Parathyroid adenoma (tissue), 2 donors: Measurements from ENCODE around the gene AUP1.

Experiments used
- H2AFZ ChIP-seq: fragments of 300-600 bp; sonication (generic); one replicate; pipeline ENCODE4 v1.7.0; 2017; ENCODE audit warnings: antibody characterized with exemption, mild to moderate bottlenecking
- H3K27ac ChIP-seq: fragments of 300-600 bp; sonication (generic); one replicate; pipeline ENCODE4 v1.7.0; 2017
- H3K27me3 ChIP-seq: fragments of 300-600 bp; sonication (generic); one replicate; pipeline ENCODE4 v1.7.0; 2017; ENCODE audit warnings: low read length; ENCODE audit not compliant: control insufficient read depth, insufficient read depth
- H3K36me3 ChIP-seq: fragments of 300-600 bp; sonication (generic); one replicate; pipeline ENCODE4 v1.7.0; 2017; ENCODE audit warnings: low read length; ENCODE audit not compliant: control insufficient read depth, insufficient read depth
- H3K4me1 ChIP-seq: fragments of 300-600 bp; sonication (generic); one replicate; pipeline ENCODE4 v1.7.0; 2017; ENCODE audit warnings: control low read depth
- H3K4me2 ChIP-seq: fragments of 300-600 bp; sonication (generic); one replicate; pipeline ENCODE4 v1.7.0; 2017; ENCODE audit warnings: low read length
- H3K4me3 ChIP-seq: fragments of 300-600 bp; sonication (generic); one replicate; pipeline ENCODE4 v1.7.0; 2017; ENCODE audit warnings: low read depth, low read length
- H3K79me2 ChIP-seq: fragments of 300-600 bp; sonication (generic); one replicate; pipeline ENCODE4 v1.7.0; 2017; ENCODE audit warnings: control low read depth
- H3K9ac ChIP-seq: fragments of 300-600 bp; sonication (generic); one replicate; pipeline ENCODE4 v1.7.0; 2017; ENCODE audit warnings: mild to moderate bottlenecking
- H3K9me3 ChIP-seq: fragments of 300-600 bp; sonication (generic); one replicate; pipeline ENCODE4 v1.7.0; 2017; ENCODE audit warnings: low read length; ENCODE audit not compliant: control insufficient read depth
- TF ChIP-seq, protein P1 (sequence below): fragments of 300-600 bp; sonication (generic); IDR thresholded peaks from one replicate; pipeline ENCODE4 v1.7.0; 2017; ENCODE audit warnings: antibody characterized with exemption, mild to moderate bottlenecking
- donor health status: primary hyperparathyroidism.

AUP1 gene

DNA sequence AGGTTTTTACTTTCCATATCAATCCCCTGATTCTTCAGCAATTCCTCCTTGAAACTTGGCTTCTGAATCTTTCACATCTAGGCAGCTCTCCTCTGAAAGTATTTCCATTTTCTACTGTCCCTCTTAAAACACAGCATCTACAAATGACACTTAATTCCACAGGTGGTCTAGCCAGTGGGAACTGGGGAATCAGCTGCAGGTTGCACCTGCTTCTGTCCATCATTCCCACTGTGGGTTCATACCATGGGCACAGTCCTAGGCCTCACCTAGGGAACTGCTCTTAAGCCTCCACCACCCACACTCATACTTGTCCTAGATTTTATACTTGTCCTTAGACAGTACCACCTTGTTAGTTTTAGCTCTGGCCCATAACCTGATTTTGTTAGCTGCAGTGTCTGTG lies 22.0 kb upstream of the AUP1 start:
- H3K4me2 ChIP-seq, result no peak overlapping the region
- no peaks in the 10 kb centered on the region for H3K79me2 ChIP-seq
- no peak overlapping the region for H3K9ac ChIP-seq
- H3K27ac ChIP-seq, result no peak overlapping the region
- H3K36me3 ChIP-seq, result no peaks in the 10 kb centered on the region
- H2AFZ ChIP-seq, result no peak overlapping the region
- peaks cover 10% of the 10 kb centered on the region for H3K4me1 ChIP-seq
- H3K9me3 ChIP-seq, result no peaks in the 10 kb centered on the region
- no peak overlapping the region for H3K4me3 ChIP-seq
- TF ChIP-seq, protein P1, sequence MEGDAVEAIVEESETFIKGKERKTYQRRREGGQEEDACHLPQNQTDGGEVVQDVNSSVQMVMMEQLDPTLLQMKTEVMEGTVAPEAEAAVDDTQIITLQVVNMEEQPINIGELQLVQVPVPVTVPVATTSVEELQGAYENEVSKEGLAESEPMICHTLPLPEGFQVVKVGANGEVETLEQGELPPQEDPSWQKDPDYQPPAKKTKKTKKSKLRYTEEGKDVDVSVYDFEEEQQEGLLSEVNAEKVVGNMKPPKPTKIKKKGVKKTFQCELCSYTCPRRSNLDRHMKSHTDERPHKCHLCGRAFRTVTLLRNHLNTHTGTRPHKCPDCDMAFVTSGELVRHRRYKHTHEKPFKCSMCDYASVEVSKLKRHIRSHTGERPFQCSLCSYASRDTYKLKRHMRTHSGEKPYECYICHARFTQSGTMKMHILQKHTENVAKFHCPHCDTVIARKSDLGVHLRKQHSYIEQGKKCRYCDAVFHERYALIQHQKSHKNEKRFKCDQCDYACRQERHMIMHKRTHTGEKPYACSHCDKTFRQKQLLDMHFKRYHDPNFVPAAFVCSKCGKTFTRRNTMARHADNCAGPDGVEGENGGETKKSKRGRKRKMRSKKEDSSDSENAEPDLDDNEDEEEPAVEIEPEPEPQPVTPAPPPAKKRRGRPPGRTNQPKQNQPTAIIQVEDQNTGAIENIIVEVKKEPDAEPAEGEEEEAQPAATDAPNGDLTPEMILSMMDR, result no peak
- H3K27me3 ChIP-seq, result no peaks in the 10 kb centered on the region

DNA sequence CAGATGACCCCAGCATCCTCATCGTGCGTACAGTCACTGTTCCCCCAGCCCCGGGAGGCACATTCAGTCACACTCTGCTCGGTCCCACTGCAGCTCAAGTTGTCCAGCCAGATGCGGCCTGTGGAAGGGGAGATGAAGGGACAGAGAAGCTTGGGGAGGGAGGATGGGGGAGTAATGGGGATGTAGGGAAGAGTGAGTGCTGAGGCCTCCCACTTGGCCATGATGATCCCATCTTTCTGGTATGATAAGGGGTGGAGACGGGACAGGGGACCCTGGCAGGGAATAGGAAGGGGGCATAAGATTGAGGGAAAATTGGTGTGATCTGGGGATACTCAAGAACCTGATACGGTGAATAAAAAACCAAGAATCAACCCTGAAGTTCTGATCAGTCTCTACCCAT lies 20.7 kb upstream of the AUP1 start:
- no peaks in the 10 kb centered on the region for H3K36me3 ChIP-seq
- no peaks in the 10 kb centered on the region for H3K79me2 ChIP-seq
- H2AFZ ChIP-seq, result no peak overlapping the region
- H3K27me3 ChIP-seq, result no peaks in the 10 kb centered on the region
- no peak overlapping the region for H3K9ac ChIP-seq
- no peaks in the 10 kb centered on the region for H3K9me3 ChIP-seq
- H3K27ac ChIP-seq, result no peak overlapping the region
- peaks cover 10% of the 10 kb centered on the region for H3K4me1 ChIP-seq
- no peak overlapping the region for H3K4me3 ChIP-seq
- no peak overlapping the region for H3K4me2 ChIP-seq
- TF ChIP-seq, protein P1, result no peak

DNA sequence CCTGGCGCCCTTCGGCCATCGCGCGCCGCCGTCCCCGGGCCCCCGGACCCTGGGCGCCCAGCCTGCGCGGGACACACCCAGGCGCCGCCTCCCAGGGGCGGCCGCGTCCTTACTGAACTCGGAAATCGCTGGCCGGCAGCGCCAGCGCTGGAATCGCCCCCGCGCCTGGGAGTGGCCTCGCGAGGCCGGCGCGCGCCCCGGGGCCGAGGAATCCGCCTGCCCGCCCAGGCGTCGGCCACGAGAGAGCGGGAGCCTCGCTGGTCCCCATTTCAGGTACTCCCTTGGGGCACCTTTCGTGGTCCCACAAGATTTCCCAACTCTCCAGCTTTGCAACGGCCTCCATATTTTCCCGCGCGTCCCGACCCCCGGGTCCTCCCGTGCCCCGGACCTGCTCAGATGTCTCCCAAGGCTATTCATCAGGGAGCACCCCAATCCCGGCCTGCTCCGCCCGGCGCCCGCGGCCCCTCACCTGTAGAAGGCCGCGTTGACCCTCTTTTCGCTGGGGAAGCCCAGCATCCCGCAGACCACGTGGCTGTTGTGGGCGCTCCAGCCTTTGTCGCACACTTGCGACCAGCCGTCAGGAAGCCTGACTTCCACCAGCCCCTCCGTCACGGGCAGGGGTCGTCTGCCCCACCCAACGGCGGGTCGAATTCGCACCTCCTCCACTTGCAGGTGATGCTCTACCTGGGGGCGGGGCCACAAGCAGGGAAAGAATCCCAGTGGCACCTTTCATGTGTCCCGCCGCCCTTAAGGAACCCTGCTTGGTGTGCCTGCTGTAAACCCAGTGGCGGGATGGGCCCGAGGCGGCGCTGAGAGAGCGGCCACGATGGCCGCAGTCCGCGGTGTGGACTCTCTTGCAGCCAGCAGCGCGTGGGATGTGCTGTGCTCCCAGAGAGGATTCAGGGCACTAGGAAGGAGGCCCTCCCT lies 19.7 kb upstream of the AUP1 start:
- peak overlapping the region; percentile 64 for H3K27ac ChIP-seq
- no peaks in the 10 kb centered on the region for H3K9me3 ChIP-seq
- peak overlapping the region; percentile 69 for H3K4me3 ChIP-seq
- H3K4me2 ChIP-seq, result peak overlapping the region; percentile 98
- peaks cover 10% of the 10 kb centered on the region for H3K4me1 ChIP-seq
- H3K36me3 ChIP-seq, result no peaks in the 10 kb centered on the region
- H3K79me2 ChIP-seq, result no peaks in the 10 kb centered on the region
- TF ChIP-seq, protein P1, result no peak
- H3K9ac ChIP-seq, result peak overlapping the region; percentile 15
- no peaks in the 10 kb centered on the region for H3K27me3 ChIP-seq
- peak overlapping the region; percentile 86 for H2AFZ ChIP-seq

DNA sequence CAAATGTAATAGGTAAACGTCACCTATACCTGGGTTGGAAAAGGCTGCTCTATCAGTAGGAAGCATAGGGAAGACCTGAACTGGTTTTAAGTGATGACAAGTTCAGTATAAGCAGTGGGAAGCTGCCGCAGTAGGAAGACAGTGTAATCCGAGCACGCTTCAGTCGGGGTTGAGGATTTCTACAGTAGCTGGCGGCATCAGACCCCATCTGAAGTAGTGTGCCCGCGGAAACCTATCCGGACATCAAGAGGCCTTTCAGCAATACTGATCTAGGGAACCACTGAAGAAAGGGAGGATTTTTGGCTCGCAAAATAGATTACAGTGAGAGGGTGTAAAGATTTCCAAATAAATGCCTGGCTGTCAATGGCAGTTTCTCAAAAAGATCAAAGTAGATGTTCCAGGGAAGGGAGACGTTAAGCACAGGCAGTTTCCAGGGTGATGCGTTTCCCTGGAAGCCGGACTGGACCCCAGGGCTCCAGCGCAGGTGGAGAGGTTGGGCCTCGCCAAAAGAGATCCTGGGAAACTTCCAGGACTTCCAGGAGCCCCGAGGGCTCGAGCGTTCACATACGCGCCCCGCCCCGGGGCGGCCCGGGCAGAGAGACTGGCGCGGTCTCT lies 18.9 kb upstream of the AUP1 start:
- Histone ChIP-seq H3K4me2 (peak overlapping the region; percentile 98), H3K9ac (no peak overlapping the region), H3K36me3 (no peaks in the 10 kb centered on the region), H3K9me3 (no peaks in the 10 kb centered on the region), H3K27ac (peak overlapping the region; percentile 64), H2AFZ (peak overlapping the region; percentile 86), H3K79me2 (no peaks in the 10 kb centered on the region), H3K4me3 (peak overlapping the region; percentile 69), H3K4me1 (peaks cover 10% of the 10 kb centered on the region), H3K27me3 (no peaks in the 10 kb centered on the region)
- TF ChIP-seq, protein P1, result no peak
